CD4-positive, alpha-beta T cell (primary cell): ENCODE data around the gene JPH4. TPM values are rescaled to one million over a fixed set of nuclear protein-coding genes. Genes with fewer than 3 reads are reported as not detected.

Source experiments
- ATAC-seq: fragments of 200-7000 bp; cut with Tn5 transposase; one replicate; pipeline ENCODE4 v1.10.0; 2022; ENCODE audit warnings: mild to moderate bottlenecking; ENCODE audit not compliant: poor library complexity
- CTCF ChIA-PET: fragments of 350-600 bp; sonication (Branson Sonifier 250); formaldehyde crosslinking; loops from one replicate; lab custom pipeline; 2021; ENCODE audit warnings: antibody characterized with exemption, inconsistent platforms; lab: Charles Lee
- POLR2A ChIA-PET: fragments of 350-600 bp; sonication (Branson Sonifier 250); formaldehyde crosslinking; loops from one replicate; lab custom pipeline; 2021; ENCODE audit warnings: antibody characterized with exemption, inconsistent platforms; lab: Charles Lee
- DNase-seq, 14 experiments: peaks; one replicate each; pipeline ENCODE4 v3.0.0-alpha.2; 2013 to 2020; ENCODE audit warnings: mixed read lengths in 2 of 14
- H3K27ac ChIP-seq, 2 donors: one replicate each; pipeline versions ENCODE4 v1.5.1 to v1.7.0; 2013; ENCODE audit warnings: low read length in 2 of 2, low read depth in 1 of 2, mild to moderate bottlenecking in 1 of 2
- H3K27me3 ChIP-seq, 2 experiments: 1 replicate in 1 of 2; 2 replicates in 1 of 2; pipeline versions ENCODE4 v1.6.1 to v1.7.0; 2013; ENCODE audit warnings: low read length in 2 of 2, control low read depth in 1 of 2, mild to moderate bottlenecking in 1 of 2, moderate library complexity in 1 of 2; ENCODE audit not compliant: insufficient read depth in 2 of 2, control insufficient read depth in 1 of 2
- H3K36me3 ChIP-seq: one replicate; pipeline ENCODE4 v1.6.1; 2013; ENCODE audit warnings: low read length, control low read depth; ENCODE audit not compliant: insufficient read depth
- H3K4me1 ChIP-seq: one replicate; pipeline ENCODE4 v1.6.1; 2013; ENCODE audit warnings: low read length, control low read depth; ENCODE audit not compliant: insufficient read depth
- H3K4me3 ChIP-seq: one replicate; pipeline ENCODE4 v1.5.1; 2013; ENCODE audit warnings: mild to moderate bottlenecking, low read length, moderate library complexity
- H3K9me3 ChIP-seq, 2 experiments: 1 replicate in 1 of 2; 2 replicates in 1 of 2; pipeline versions ENCODE4 v1.6.1 to v1.7.0; 2013; ENCODE audit warnings: low read length in 2 of 2, mild to moderate bottlenecking in 2 of 2, control low read depth in 1 of 2, moderate library complexity in 1 of 2; ENCODE audit not compliant: control insufficient read depth in 1 of 2, insufficient read depth in 1 of 2
- H3K27ac Mint-ChIP-seq: one replicate; pipeline ENCODE4 v1.8.0; 2020; ENCODE audit warnings: mixed read lengths
- H3K27me3 Mint-ChIP-seq: one replicate; pipeline ENCODE4 v1.8.0; 2021; ENCODE audit warnings: mixed read lengths
- H3K36me3 Mint-ChIP-seq: one replicate; pipeline ENCODE4 v1.8.0; 2021; ENCODE audit warnings: low read depth, mixed read lengths
- H3K4me1 Mint-ChIP-seq: one replicate; pipeline ENCODE4 v1.8.0; 2021; ENCODE audit warnings: low read depth, mixed read lengths
- H3K4me3 Mint-ChIP-seq: one replicate; pipeline ENCODE4 v1.8.0; 2020; ENCODE audit warnings: mild to moderate bottlenecking, mixed read lengths
- H3K9me3 Mint-ChIP-seq: one replicate; pipeline ENCODE4 v1.8.0; 2020; ENCODE audit warnings: mixed read lengths
- intact Hi-C, 2 experiments: fragments of 100-400 bp; cut with DNase I in 1 of 2; cut with micrococcal nuclease in 1 of 2; formaldehyde crosslinking; loops; one replicate each; pipeline versions ENCODE4 v1.15.1 to v1.9.0; 2023 to 2025; cut with DNase I, micrococcal nuclease
- total RNA-seq, 174 experiments: library from RNA in 2 of 174; stranded (reverse) in 2 of 174; gene quantifications; one replicate each; pipeline ENCODE4 v1.2.3 and lab custom pipeline; 2021 to 2026
- TF ChIP-seq, protein P1 (sequence below): fragments of 200-600 bp; IDR thresholded peaks from one replicate; pipeline ENCODE4 v1.8.0; 2022; ENCODE audit warnings: antibody characterized with exemption, mild to moderate bottlenecking

The JPH4 gene
- total RNA-seq, 2 experiments from 2014 or later = not detected

DNA sequence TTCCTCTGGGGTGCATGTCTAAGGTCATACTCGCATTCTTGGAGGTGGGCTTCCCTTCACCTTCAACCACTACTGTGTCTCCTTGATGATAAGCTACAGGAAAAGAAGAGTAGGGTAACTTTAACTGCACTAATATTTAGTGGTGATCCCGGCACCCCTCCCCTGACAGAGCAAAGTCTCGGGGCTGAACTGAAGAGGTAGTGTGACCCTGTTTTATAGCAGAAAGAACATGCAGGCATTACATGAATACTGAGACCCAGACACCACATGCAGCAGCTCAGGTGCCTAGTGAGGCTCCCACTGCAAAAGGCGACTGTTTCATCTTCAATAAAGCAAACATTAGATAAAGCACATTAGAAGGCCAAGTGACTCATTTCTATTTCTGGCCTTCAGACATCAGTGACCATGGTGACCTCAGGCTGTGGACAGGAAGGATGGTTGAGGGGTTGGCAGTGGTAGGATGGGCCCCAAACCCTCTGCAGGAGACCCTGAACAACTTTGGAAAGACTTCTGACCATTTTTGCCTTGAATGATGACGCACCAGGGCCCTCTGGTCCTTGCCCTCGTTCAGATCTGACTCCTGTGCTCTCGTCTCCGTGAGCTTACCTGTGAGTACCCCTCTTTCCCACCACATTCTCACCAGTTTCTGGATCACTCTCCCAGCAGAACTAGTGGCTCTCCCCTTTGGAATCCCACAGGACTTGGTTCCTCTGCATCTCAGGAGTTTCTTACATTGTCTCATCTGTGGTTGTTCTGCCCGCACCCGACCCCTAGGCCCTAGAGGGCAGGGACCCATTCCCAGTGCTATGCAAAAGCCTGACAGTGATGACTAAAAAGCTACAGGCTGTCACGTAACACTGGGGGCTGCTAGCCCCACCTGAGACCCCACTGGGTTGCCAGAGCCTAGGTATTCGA is 23.8 kb upstream of the JPH4 start:
- Histone ChIP-seq H3K27me3 (no peaks in the 10 kb centered on the region), H3K4me3 (no peak overlapping the region), H3K4me1 (no peaks in the 10 kb centered on the region), H3K9me3 (peaks cover 0 to 3% of the 10 kb centered on the region in 2 experiments), H3K27ac (no peak overlapping the region), H3K36me3 (no peaks in the 10 kb centered on the region)
- intact Hi-C loops = no loop called here
- TF ChIP-seq, protein P1, sequence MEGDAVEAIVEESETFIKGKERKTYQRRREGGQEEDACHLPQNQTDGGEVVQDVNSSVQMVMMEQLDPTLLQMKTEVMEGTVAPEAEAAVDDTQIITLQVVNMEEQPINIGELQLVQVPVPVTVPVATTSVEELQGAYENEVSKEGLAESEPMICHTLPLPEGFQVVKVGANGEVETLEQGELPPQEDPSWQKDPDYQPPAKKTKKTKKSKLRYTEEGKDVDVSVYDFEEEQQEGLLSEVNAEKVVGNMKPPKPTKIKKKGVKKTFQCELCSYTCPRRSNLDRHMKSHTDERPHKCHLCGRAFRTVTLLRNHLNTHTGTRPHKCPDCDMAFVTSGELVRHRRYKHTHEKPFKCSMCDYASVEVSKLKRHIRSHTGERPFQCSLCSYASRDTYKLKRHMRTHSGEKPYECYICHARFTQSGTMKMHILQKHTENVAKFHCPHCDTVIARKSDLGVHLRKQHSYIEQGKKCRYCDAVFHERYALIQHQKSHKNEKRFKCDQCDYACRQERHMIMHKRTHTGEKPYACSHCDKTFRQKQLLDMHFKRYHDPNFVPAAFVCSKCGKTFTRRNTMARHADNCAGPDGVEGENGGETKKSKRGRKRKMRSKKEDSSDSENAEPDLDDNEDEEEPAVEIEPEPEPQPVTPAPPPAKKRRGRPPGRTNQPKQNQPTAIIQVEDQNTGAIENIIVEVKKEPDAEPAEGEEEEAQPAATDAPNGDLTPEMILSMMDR = no peak
- ChIA-PET CTCF (no interaction called here), POLR2A (no interaction called here)
- Mint-ChIP-seq H3K36me3 (no peaks in the 10 kb centered on the region), H3K27me3 (no peaks in the 10 kb centered on the region), H3K4me3 (no peak overlapping the region), H3K4me1 (peaks cover 5% of the 10 kb centered on the region), H3K9me3 (peaks cover 6% of the 10 kb centered on the region), H3K27ac (no peak overlapping the region)
- no peak for ATAC-seq
- DNase-seq = no peak

DNA sequence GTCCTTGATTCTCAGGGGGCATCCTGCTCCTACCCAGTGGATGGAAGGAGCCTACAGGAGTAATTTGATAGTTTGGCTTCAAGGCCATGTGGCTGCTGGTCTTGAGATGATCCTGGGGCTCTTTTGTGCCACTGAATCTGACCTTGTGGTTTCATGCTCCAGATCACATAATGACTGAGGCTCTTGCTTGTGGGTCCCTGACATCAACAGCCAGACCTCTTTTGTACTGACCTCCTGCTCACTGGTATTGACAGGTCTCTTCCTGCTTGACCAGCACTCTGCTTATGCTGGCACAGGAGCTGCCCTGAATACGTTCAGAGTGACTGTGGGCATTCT is 23.2 kb upstream of the JPH4 start:
- H3K27ac Mint-ChIP-seq = no peak overlapping the region
- CTCF ChIA-PET = no interaction called here
- POLR2A ChIA-PET = no interaction called here

DNA sequence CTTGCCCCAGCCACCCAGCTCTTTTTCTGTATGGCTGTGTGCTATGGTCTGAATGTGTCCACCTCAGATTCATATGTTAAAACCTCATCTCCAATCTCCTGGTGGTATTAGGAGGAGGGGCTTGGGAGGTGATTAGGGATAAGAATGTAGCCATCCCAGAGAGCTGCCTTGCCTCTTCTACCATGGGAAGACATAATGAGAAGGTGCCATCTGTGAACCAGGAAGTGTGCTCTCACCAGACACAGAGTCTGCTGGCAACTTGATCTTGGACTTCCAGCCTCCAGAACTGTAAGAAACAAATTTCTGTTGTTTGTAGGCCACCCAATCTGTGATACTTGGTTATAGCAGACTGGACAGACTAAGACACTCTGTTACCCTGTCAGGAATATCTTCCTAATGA is 22.8 kb upstream of the JPH4 start:
- intact Hi-C loops = no loop called here
- peaks cover 0 to 3% of the 10 kb centered on the region in 2 experiments for H3K9me3 ChIP-seq
- POLR2A ChIA-PET = interaction anchor here (0.6 kb wide), 1 partner anchor 195 kb away, joined by 6 read pairs; no protein-coding TSS in a partner anchor
- H3K4me3 ChIP-seq = no peak overlapping the region
- H3K9me3 Mint-ChIP-seq = peaks cover 6% of the 10 kb centered on the region
- H3K36me3 Mint-ChIP-seq = no peaks in the 10 kb centered on the region
- DNase-seq (no peak), ATAC-seq (no peak)
- no peak overlapping the region for H3K27ac ChIP-seq
- H3K36me3 ChIP-seq = no peaks in the 10 kb centered on the region
- TF ChIP-seq, protein P1 = no peak
- no peak overlapping the region for H3K27ac Mint-ChIP-seq
- H3K4me1 Mint-ChIP-seq = peaks cover 3% of the 10 kb centered on the region
- CTCF ChIA-PET = interaction anchor here (2.4 kb wide), 1 partner anchor 12 kb away, joined by 4 read pairs; no protein-coding TSS in a partner anchor
- H3K27me3 Mint-ChIP-seq = no peaks in the 10 kb centered on the region
- no peaks in the 10 kb centered on the region for H3K4me1 ChIP-seq
- H3K27me3 ChIP-seq = no peaks in the 10 kb centered on the region
- H3K4me3 Mint-ChIP-seq = no peak overlapping the region

More for the DNA sequence above, 23.2 kb upstream of the JPH4 start:
- Histone ChIP-seq H3K27me3 (no peaks in the 10 kb centered on the region), H3K27ac (no peak overlapping the region), H3K4me1 (no peaks in the 10 kb centered on the region), H3K9me3 (peaks cover 0 to 3% of the 10 kb centered on the region in 2 experiments), H3K36me3 (no peaks in the 10 kb centered on the region), H3K4me3 (no peak overlapping the region)
- intact Hi-C loops = no loop called here
- Mint-ChIP-seq H3K4me3 (no peak overlapping the region), H3K27me3 (no peaks in the 10 kb centered on the region), H3K4me1 (peaks cover 5% of the 10 kb centered on the region), H3K36me3 (no peaks in the 10 kb centered on the region), H3K9me3 (peaks cover 6% of the 10 kb centered on the region)
- DNase-seq (no peak), ATAC-seq (no peak)
- TF ChIP-seq, protein P1 = no peak
